A673 (cell line): ENCODE measurements around the gene B4GALNT3. TPM values are rescaled to one million over a fixed set of nuclear protein-coding genes. Genes with fewer than 3 reads are reported as not detected.

Source experiments
- BruUV-seq: library from RNA; stranded (reverse); fragments of 400-500 nt; replicated peaks from 2 replicates; lab custom pipeline; 2021; lab: Mats Ljungman, UMichigan
- CTCF ChIA-PET: fragments of 300-600 bp; sonication (Branson Sonifier 250); formaldehyde crosslinking; loops from one replicate; lab custom pipeline; 2022; ENCODE audit warnings: antibody characterized with exemption; lab: Charles Lee
- POLR2A ChIA-PET: fragments of 300-600 bp; sonication (Branson Sonifier 250); formaldehyde crosslinking; loops from one replicate; lab custom pipeline; 2022; ENCODE audit warnings: antibody characterized with exemption; ENCODE audit not compliant: low non-redundant PET; lab: Charles Lee
- DNase-seq: peaks from one replicate; pipeline ENCODE4 v3.0.0-alpha.2; 2015; ENCODE audit warnings: low spot score
- H3K27ac ChIP-seq: fragments of 200-600 bp; sonication (generic); 2 replicates; pipeline ENCODE4 v1.5.1; 2016; ENCODE audit warnings: mixed run types, low read depth, mild to moderate bottlenecking, mixed read lengths, antibody characterized with exemption, low read length; ENCODE audit not compliant: poor library complexity, severe bottlenecking
- H3K27me3 ChIP-seq: fragments of 200-600 bp; sonication (generic); replicated peaks from 2 replicates; pipeline ENCODE4 v1.6.1; 2017; ENCODE audit warnings: mixed run types, low read depth, mild to moderate bottlenecking, mixed read lengths, antibody characterized with exemption, low read length; ENCODE audit not compliant: insufficient read depth, poor library complexity
- H3K36me3 ChIP-seq: fragments of 200-600 bp; sonication (generic); 2 replicates; pipeline ENCODE4 v1.6.1; 2016; ENCODE audit warnings: mixed run types, mild to moderate bottlenecking, mixed read lengths, antibody characterized with exemption, low read length; ENCODE audit not compliant: insufficient read depth, poor library complexity, severe bottlenecking
- H3K4me1 ChIP-seq: fragments of 200-600 bp; sonication (generic); 2 replicates; pipeline ENCODE4 v1.6.1; 2017; ENCODE audit warnings: mixed run types, mild to moderate bottlenecking, mixed read lengths, antibody characterized with exemption, low read length; ENCODE audit not compliant: insufficient read depth, poor library complexity, severe bottlenecking
- H3K4me3 ChIP-seq: fragments of 200-600 bp; sonication (generic); 2 replicates; pipeline ENCODE4 v1.5.1; 2016; ENCODE audit warnings: low read depth, mixed run types, mild to moderate bottlenecking, mixed read lengths, low read length; ENCODE audit not compliant: poor library complexity, severe bottlenecking
- H3K9me3 ChIP-seq: fragments of 200-600 bp; sonication (generic); 2 replicates; pipeline ENCODE4 v1.6.1; 2016; ENCODE audit warnings: mixed run types, low read depth, mild to moderate bottlenecking, mixed read lengths, antibody characterized with exemption, low read length; ENCODE audit not compliant: poor library complexity, severe bottlenecking
- CTCF ChIP-seq: fragments of 300-800, 200-600 bp; sonication (generic); conservative IDR thresholded peaks from 2 replicates; pipeline ENCODE4 v1.5.1; 2017; ENCODE audit warnings: low read depth, mild to moderate bottlenecking, antibody characterized with exemption, low read length, moderate library complexity, mixed read lengths
- EZH2 ChIP-seq: fragments of 200-600 bp; sonication (generic); IDR thresholded peaks from 2 replicates; pipeline ENCODE4 v1.6.1; 2017; ENCODE audit warnings: borderline replicate concordance, low read depth, mild to moderate bottlenecking, mixed read lengths, antibody characterized with exemption, low read length; ENCODE audit not compliant: poor library complexity, severe bottlenecking
- intact Hi-C: fragments of 100-400 bp; cut with micrococcal nuclease; formaldehyde crosslinking; loops from one replicate; pipeline ENCODE4 v1.10.0; 2022; ENCODE audit not compliant: unreplicated experiment
- total RNA-seq: library from RNA; stranded (reverse); gene quantifications from 2 replicates; pipeline ENCODE4 v1.2.3, GENCODE V29; 2021

B4GALNT3 gene
- total RNA-seq, 1 experiment from 2014 or later, result 19.4 TPM

GRCh38 chr12:608921-609320 is 149.2 kb downstream of the B4GALNT3 start:
- no peak for DNase-seq
- no peaks in the 10 kb centered on the region for H3K27me3 ChIP-seq
- TF ChIP-seq EZH2, result no peak
- POLR2A ChIA-PET, result no interaction called here
- no peaks in the 10 kb centered on the region for H3K4me1 ChIP-seq
- H3K4me3 ChIP-seq, result no peak overlapping the region
- intact Hi-C loops, result no loop called here
- no TSS peak for BruUV-seq
- H3K36me3 ChIP-seq, result no peaks in the 10 kb centered on the region
- CTCF ChIA-PET, result no interaction called here
- no peak overlapping the region for H3K27ac ChIP-seq
- H3K9me3 ChIP-seq, result no peaks in the 10 kb centered on the region

- Histone ChIP-seq H3K9me3 (no peaks in the 10 kb centered on the region), H3K27ac (no peak overlapping the region), H3K27me3 (no peaks in the 10 kb centered on the region), H3K4me3 (no peak overlapping the region), H3K4me1 (no peaks in the 10 kb centered on the region), H3K36me3 (no peaks in the 10 kb centered on the region)
- intact Hi-C loops, result no loop called here
- no peak for DNase-seq
- ChIA-PET POLR2A (no interaction called here), CTCF (no interaction called here)
- no TSS peak for BruUV-seq
- TF ChIP-seq EZH2, result no peak
- no peak for TF ChIP-seq CTCF
These were observed 152.0 kb downstream of the B4GALNT3 start for GRCh38 chr12:611721-612120.

GRCh38 chr12:612293-612692 is 152.6 kb downstream of the B4GALNT3 start:
- Histone ChIP-seq H3K36me3 (no peaks in the 10 kb centered on the region), H3K27me3 (no peaks in the 10 kb centered on the region), H3K27ac (no peak overlapping the region), H3K4me1 (no peaks in the 10 kb centered on the region), H3K9me3 (no peaks in the 10 kb centered on the region), H3K4me3 (no peak overlapping the region)
- POLR2A ChIA-PET, result no interaction called here
- no peak for TF ChIP-seq EZH2
- TF ChIP-seq CTCF, result no peak
- no peak for DNase-seq
- intact Hi-C loops, result no loop called here
- no TSS peak for BruUV-seq
- CTCF ChIA-PET, result no interaction called here

GRCh38 chr12:612886-613285 is 153.1 kb downstream of the B4GALNT3 start:
- no peaks in the 10 kb centered on the region for H3K36me3 ChIP-seq
- CTCF ChIA-PET, result no interaction called here
- intact Hi-C loops, result no loop called here
- H3K27me3 ChIP-seq, result no peaks in the 10 kb centered on the region
- no TSS peak for BruUV-seq
- no peak for DNase-seq
- POLR2A ChIA-PET, result no interaction called here
- H3K27ac ChIP-seq, result no peak overlapping the region
- no peak overlapping the region for H3K4me3 ChIP-seq
- H3K9me3 ChIP-seq, result no peaks in the 10 kb centered on the region
- TF ChIP-seq CTCF (no peak), EZH2 (no peak)
- H3K4me1 ChIP-seq, result no peaks in the 10 kb centered on the region
